ENCODE data around the gene YOD1.

Gene YOD1

GRCh38 chr1:207024202-207025145, 26.5 kb downstream of the YOD1 start:
- no peaks in the 10 kb centered on the region for H3F3A ChIP-seq (ENCODE audit: insufficient read depth, low read length)
- no peaks in the 10 kb centered on the region for H3K36me3 ChIP-seq (ENCODE audit: insufficient read depth, low read length)
- no peaks in the 10 kb centered on the region for H3K4me1 ChIP-seq (ENCODE audit: insufficient read depth, low read length, severe bottlenecking)

DNA sequence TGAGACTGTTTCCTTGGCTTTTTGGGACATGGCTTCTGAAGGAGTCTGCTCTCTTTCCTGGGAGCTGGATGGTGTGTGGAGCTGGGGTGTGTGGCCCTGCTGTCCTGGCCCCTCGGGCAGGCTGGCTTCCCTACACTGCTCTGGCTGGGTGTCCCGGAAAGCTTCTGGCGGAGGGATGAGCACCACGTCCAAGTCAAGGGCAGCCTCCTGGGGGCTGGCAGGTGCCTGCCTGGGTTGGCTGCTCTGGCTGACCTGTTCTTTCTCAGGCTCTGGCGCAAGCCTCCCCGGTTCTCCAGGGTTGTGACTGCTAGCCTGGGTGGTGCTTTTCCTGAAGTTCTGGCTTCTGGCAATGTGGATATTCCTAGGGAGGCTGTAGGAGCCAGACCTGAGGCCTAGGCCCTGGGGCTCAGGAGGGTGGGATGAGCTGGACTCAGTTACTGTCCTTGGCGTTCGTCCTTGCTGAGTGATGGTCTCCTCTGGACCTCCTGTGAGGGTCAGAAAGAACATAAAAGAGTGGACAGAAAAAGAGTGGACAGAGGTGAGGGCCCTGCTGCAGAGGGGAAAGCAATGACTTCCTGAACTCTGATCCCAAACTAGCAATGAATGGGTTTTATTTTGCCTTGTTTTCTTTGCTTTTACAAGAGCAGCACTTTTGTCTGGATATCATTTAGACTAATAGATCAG, 27.9 kb downstream of the YOD1 start:
- no peaks in the 10 kb centered on the region for H3K4me1 ChIP-seq (ENCODE audit: insufficient read depth, low read length, severe bottlenecking)
- H3K9me2 ChIP-seq (ENCODE audit: low read depth, low read length) = no peaks in the 10 kb centered on the region
- no peak overlapping the region for H3K4me3 ChIP-seq (ENCODE audit: low read depth, low read length, poor library complexity, severe bottlenecking)
- no peak overlapping the region for H3K4me2 ChIP-seq (ENCODE audit: low read length)
- H3F3A ChIP-seq (ENCODE audit: insufficient read depth, low read length) = no peaks in the 10 kb centered on the region
- no peaks in the 10 kb centered on the region for H3K27me3 ChIP-seq (ENCODE audit: insufficient read depth, low read length)
- no peak for TF ChIP-seq EZH2 (IDR thresholded peaks at IDR 0.05; ENCODE audit: borderline replicate concordance, low read length)
- TF ChIP-seq, protein P1, sequence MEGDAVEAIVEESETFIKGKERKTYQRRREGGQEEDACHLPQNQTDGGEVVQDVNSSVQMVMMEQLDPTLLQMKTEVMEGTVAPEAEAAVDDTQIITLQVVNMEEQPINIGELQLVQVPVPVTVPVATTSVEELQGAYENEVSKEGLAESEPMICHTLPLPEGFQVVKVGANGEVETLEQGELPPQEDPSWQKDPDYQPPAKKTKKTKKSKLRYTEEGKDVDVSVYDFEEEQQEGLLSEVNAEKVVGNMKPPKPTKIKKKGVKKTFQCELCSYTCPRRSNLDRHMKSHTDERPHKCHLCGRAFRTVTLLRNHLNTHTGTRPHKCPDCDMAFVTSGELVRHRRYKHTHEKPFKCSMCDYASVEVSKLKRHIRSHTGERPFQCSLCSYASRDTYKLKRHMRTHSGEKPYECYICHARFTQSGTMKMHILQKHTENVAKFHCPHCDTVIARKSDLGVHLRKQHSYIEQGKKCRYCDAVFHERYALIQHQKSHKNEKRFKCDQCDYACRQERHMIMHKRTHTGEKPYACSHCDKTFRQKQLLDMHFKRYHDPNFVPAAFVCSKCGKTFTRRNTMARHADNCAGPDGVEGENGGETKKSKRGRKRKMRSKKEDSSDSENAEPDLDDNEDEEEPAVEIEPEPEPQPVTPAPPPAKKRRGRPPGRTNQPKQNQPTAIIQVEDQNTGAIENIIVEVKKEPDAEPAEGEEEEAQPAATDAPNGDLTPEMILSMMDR (IDR thresholded peaks at IDR 0.05; ENCODE audit: low read length) = no peak
- H3K9me3 ChIP-seq (ENCODE audit: low read length) = no peaks in the 10 kb centered on the region
- no peak overlapping the region for H3K27ac ChIP-seq (ENCODE audit: low read depth, low read length, poor library complexity, severe bottlenecking)
- H3K79me2 ChIP-seq (ENCODE audit: insufficient read depth, low read length) = no peaks in the 10 kb centered on the region
- no peak overlapping the region for H3K9ac ChIP-seq (ENCODE audit: low read length)
- no peaks in the 10 kb centered on the region for H4K20me1 ChIP-seq (ENCODE audit: insufficient read depth, low read length)
- no peak overlapping the region for H2AFZ ChIP-seq (ENCODE audit: low read length)
- H3K36me3 ChIP-seq (ENCODE audit: insufficient read depth, low read length) = no peaks in the 10 kb centered on the region

More at GRCh38 chr1:207024202-207025145, 26.5 kb downstream of the YOD1 start:
- Histone ChIP-seq H3K9ac (ENCODE audit: low read length) (no peak overlapping the region), H3K4me3 (ENCODE audit: low read depth, low read length, poor library complexity, severe bottlenecking) (no peak overlapping the region), H3K79me2 (ENCODE audit: insufficient read depth, low read length) (no peaks in the 10 kb centered on the region), H3K9me3 (ENCODE audit: low read length) (no peaks in the 10 kb centered on the region), H3K9me2 (ENCODE audit: low read depth, low read length) (no peaks in the 10 kb centered on the region), H2AFZ (ENCODE audit: low read length) (no peak overlapping the region), H3K27ac (ENCODE audit: low read depth, low read length, poor library complexity, severe bottlenecking) (no peak overlapping the region), H4K20me1 (ENCODE audit: insufficient read depth, low read length) (no peaks in the 10 kb centered on the region), H3K4me2 (ENCODE audit: low read length) (no peak overlapping the region), H3K27me3 (ENCODE audit: insufficient read depth, low read length) (no peaks in the 10 kb centered on the region)
- TF ChIP-seq, protein P1 (IDR thresholded peaks at IDR 0.05; ENCODE audit: low read length) = no peak
- no peak for TF ChIP-seq EZH2 (IDR thresholded peaks at IDR 0.05; ENCODE audit: borderline replicate concordance, low read length)

DNA sequence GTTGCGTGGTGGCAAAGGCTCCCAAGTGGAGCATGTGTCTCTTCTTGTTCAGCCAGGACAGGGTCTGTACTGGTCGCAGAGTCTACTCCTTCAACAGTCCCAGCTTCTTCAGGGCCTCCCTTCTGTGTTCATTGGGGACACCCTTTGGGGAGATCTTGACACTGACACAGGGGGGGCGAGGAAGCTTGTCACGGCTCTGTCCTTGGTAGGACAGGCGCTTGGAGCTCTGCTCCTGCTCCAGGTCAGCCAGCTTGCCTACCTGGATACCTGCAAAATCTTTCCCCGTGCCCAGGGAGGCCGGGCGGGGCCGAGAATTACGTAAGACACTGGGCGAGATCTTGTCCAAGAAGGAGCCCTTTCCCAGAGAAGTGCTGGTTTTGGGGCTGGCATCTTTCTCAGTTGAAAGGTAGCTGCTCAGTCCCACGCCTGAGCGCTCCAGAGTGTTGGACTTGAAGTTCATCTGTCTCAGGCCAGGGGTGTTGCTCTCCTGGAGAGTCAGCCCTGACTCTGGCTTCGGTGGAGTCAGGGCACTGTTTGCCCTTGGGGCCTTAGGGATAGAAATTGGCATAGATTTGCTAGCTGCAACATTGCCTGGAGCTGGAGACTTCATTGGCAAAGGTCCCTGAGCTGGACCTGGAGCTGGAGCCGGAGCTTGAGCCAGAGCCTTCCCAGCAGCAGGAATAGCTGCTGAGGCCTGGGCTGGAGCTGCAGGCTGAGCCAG, 29.0 kb downstream of the YOD1 start:
- no peak overlapping the region for H2AFZ ChIP-seq (ENCODE audit: low read length)
- no peak overlapping the region for H3K4me2 ChIP-seq (ENCODE audit: low read length)
- no peak for TF ChIP-seq EZH2 (IDR thresholded peaks at IDR 0.05; ENCODE audit: borderline replicate concordance, low read length)
- TF ChIP-seq, protein P1 (IDR thresholded peaks at IDR 0.05; ENCODE audit: low read length) = no peak
- H3K9ac ChIP-seq (ENCODE audit: low read length) = no peak overlapping the region
- no peaks in the 10 kb centered on the region for H3F3A ChIP-seq (ENCODE audit: insufficient read depth, low read length)
- H4K20me1 ChIP-seq (ENCODE audit: insufficient read depth, low read length) = no peaks in the 10 kb centered on the region
- H3K4me1 ChIP-seq (ENCODE audit: insufficient read depth, low read length, severe bottlenecking) = no peaks in the 10 kb centered on the region
- no peaks in the 10 kb centered on the region for H3K79me2 ChIP-seq (ENCODE audit: insufficient read depth, low read length)
- no peaks in the 10 kb centered on the region for H3K36me3 ChIP-seq (ENCODE audit: insufficient read depth, low read length)
- no peaks in the 10 kb centered on the region for H3K9me2 ChIP-seq (ENCODE audit: low read depth, low read length)
- no peaks in the 10 kb centered on the region for H3K27me3 ChIP-seq (ENCODE audit: insufficient read depth, low read length)
- no peak overlapping the region for H3K4me3 ChIP-seq (ENCODE audit: low read depth, low read length, poor library complexity, severe bottlenecking)
- no peak overlapping the region for H3K27ac ChIP-seq (ENCODE audit: low read depth, low read length, poor library complexity, severe bottlenecking)
- no peaks in the 10 kb centered on the region for H3K9me3 ChIP-seq (ENCODE audit: low read length)
